Ramos (cell line): ENCODE data around the gene PDE6H.

ENCODE experiments used
- in situ Hi-C: fragments of 300-500 bp; cut with MboI; formaldehyde crosslinking; loops from one replicate; pipeline ENCODE4 v1.14.3; 2022; ENCODE audit warnings: low sequenced_read_pairs; ENCODE audit not compliant: unreplicated experiment

The PDE6H gene

GRCh38 chr12:14950982-14951746 lies 21.7 kb upstream of the PDE6H start:
- in situ Hi-C loops = loop anchor here (25.0 kb wide), 1 partner anchor 689 kb away; no protein-coding TSS in a partner anchor

GRCh38 chr12:14951851-14952250 lies 21.0 kb upstream of the PDE6H start:
- in situ Hi-C loops = loop anchor here (25.0 kb wide), 1 partner anchor 690 kb away; no protein-coding TSS in a partner anchor

- in situ Hi-C loops = loop anchor here (25.0 kb wide), 1 partner anchor 690 kb away; no protein-coding TSS in a partner anchor
Measured at GRCh38 chr12:14952299-14952921, 20.4 kb upstream of the PDE6H start.

GRCh38 chr12:14953752-14954151 lies 19.1 kb upstream of the PDE6H start:
- in situ Hi-C loops = loop anchor here (25.0 kb wide), 1 partner anchor 691 kb away; no protein-coding TSS in a partner anchor

GRCh38 chr12:14954269-14954668 lies 18.6 kb upstream of the PDE6H start:
- in situ Hi-C loops = loop anchor here (25.0 kb wide), 1 partner anchor 692 kb away; no protein-coding TSS in a partner anchor

- in situ Hi-C loops = loop anchor here (25.0 kb wide), 1 partner anchor 694 kb away; no protein-coding TSS in a partner anchor
Measured at GRCh38 chr12:14956024-14956891, 16.6 kb upstream of the PDE6H start.

GRCh38 chr12:14956905-14957304 lies 15.9 kb upstream of the PDE6H start:
- in situ Hi-C loops = loop anchor here (25.0 kb wide), 1 partner anchor 695 kb away; no protein-coding TSS in a partner anchor

GRCh38 chr12:14957551-14958168 lies 15.2 kb upstream of the PDE6H start:
- in situ Hi-C loops = loop anchor here (25.0 kb wide), 1 partner anchor 695 kb away; no protein-coding TSS in a partner anchor

- in situ Hi-C loops = loop anchor here (25.0 kb wide), 1 partner anchor 696 kb away; no protein-coding TSS in a partner anchor
Measured at GRCh38 chr12:14958361-14959125, 14.3 kb upstream of the PDE6H start.

GRCh38 chr12:14959126-14959440 lies 13.8 kb upstream of the PDE6H start:
- in situ Hi-C loops = loop anchor here (25.0 kb wide), 1 partner anchor 697 kb away; no protein-coding TSS in a partner anchor

GRCh38 chr12:14959463-14959862 lies 13.4 kb upstream of the PDE6H start:
- in situ Hi-C loops = loop anchor here (25.0 kb wide), 1 partner anchor 697 kb away; no protein-coding TSS in a partner anchor

- in situ Hi-C loops = loop anchor here (25.0 kb wide), 1 partner anchor 698 kb away; no protein-coding TSS in a partner anchor
Measured at GRCh38 chr12:14959916-14960496, 12.8 kb upstream of the PDE6H start.

GRCh38 chr12:14960548-14961465 lies 12.0 kb upstream of the PDE6H start:
- in situ Hi-C loops = loop anchor here (25.0 kb wide), 1 partner anchor 699 kb away; no protein-coding TSS in a partner anchor

GRCh38 chr12:14961466-14962152 lies 11.2 kb upstream of the PDE6H start, which contains the start of gene ARHGDIB:
TSS of gene ARHGDIB (minus strand) at chr12:14961601. CDS start at chr12:14950712, 10,889 bp downstream.
- in situ Hi-C loops = loop anchor here (25.0 kb wide), 1 partner anchor 699 kb away; no protein-coding TSS in a partner anchor

- in situ Hi-C loops = loop anchor here (25.0 kb wide), 1 partner anchor 700 kb away; no protein-coding TSS in a partner anchor
Measured at GRCh38 chr12:14962153-14962539, 10.7 kb upstream of the PDE6H start.

- in situ Hi-C loops = loop anchor here (25.0 kb wide), 1 partner anchor 700 kb away; no protein-coding TSS in a partner anchor
Measured at GRCh38 chr12:14962797-14963196, 10.0 kb upstream of the PDE6H start.
